DND-41 (cell line): ENCODE measurements around the gene SMIM21.

Experiments used
- EZH2 ChIP-seq: IDR thresholded peaks from 3 replicates; pipeline ENCODE4 v1.6.1; 2012; ENCODE audit warnings: borderline replicate concordance, low read depth, mild to moderate bottlenecking, moderate library complexity, low read length, inconsistent platforms; ENCODE audit not compliant: severe bottlenecking
- TF ChIP-seq, protein P1 (sequence below): IDR thresholded peaks from 2 replicates; pipeline ENCODE4 v1.5.1; 2012; ENCODE audit warnings: borderline replicate concordance, low read length, moderate library complexity, mild to moderate bottlenecking; ENCODE audit not compliant: poor library complexity, severe bottlenecking; ENCODE audit errors: extremely low read depth

DNA sequence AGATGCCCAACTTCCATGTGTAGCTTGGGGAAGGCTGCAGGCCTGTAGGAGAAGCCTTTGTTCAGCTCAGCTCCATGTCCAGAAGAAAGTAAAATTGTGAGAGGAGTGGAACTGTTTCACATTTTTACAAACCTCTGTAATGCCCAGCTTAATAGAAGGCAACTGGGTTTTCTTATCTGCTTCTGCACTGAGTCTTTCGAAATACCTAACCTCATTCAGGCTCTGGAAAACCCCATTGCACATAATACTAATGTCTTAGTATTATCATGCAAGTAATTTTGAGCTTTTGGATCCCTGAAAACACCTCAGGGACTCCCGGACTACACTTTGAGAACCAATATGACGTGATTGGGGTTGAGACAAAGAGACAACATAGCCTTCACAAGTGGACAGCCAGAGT lies 5.8 kb downstream of the SMIM21 start:
- TF ChIP-seq, protein P1, sequence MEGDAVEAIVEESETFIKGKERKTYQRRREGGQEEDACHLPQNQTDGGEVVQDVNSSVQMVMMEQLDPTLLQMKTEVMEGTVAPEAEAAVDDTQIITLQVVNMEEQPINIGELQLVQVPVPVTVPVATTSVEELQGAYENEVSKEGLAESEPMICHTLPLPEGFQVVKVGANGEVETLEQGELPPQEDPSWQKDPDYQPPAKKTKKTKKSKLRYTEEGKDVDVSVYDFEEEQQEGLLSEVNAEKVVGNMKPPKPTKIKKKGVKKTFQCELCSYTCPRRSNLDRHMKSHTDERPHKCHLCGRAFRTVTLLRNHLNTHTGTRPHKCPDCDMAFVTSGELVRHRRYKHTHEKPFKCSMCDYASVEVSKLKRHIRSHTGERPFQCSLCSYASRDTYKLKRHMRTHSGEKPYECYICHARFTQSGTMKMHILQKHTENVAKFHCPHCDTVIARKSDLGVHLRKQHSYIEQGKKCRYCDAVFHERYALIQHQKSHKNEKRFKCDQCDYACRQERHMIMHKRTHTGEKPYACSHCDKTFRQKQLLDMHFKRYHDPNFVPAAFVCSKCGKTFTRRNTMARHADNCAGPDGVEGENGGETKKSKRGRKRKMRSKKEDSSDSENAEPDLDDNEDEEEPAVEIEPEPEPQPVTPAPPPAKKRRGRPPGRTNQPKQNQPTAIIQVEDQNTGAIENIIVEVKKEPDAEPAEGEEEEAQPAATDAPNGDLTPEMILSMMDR = no peak
- no peak for TF ChIP-seq EZH2
